Endothelial cell of umbilical vein (primary cell): ENCODE results near the gene TRAK1. TPM values are rescaled to one million over a fixed set of nuclear protein-coding genes. Genes with fewer than 3 reads are reported as not detected.

Experiments
- BruUV-seq: library from RNA; stranded (reverse); fragments of 400-500 nt; replicated peaks from 2 replicates; lab custom pipeline; 2021; lab: Mats Ljungman, UMichigan
- CTCF ChIA-PET: fragments of 300-600, 350-600 bp; sonication (Branson Sonifier 250); formaldehyde crosslinking; loops from one replicate; lab custom pipeline; 2021; ENCODE audit warnings: antibody characterized with exemption, inconsistent platforms; lab: Charles Lee
- POLR2A ChIA-PET: fragments of 300-600, 350-600 bp; sonication (Branson Sonifier 250); formaldehyde crosslinking; loops from one replicate; lab custom pipeline; 2021; ENCODE audit warnings: antibody characterized with exemption, inconsistent platforms; lab: Charles Lee
- DNase-seq: peaks from one replicate; pipeline ENCODE4 v3.0.0-alpha.2; 2011; ENCODE audit warnings: low read depth, low spot score
- FAIRE-seq: peaks from 2 replicates; lab custom pipeline; 2011; peaks lifted over from hg19 to GRCh38; lab: Jason Lieb, UNC
- H2AFZ ChIP-seq: 2 replicates; pipeline ENCODE4 v1.6.0; 2012; ENCODE audit warnings: low read depth, low read length, control low read depth, inconsistent platforms
- H3K27ac ChIP-seq: 2 replicates; pipeline ENCODE4 v1.5.1; 2011; ENCODE audit warnings: low read depth, mild to moderate bottlenecking, control low read depth, low read length, moderate library complexity; ENCODE audit not compliant: insufficient read depth
- H3K27me3 ChIP-seq, 2 experiments: 2 replicates each; pipeline versions ENCODE4 v1.6.0 to v1.6.1; 2011; ENCODE audit warnings: low read length in 2 of 2, mixed read lengths in 1 of 2; ENCODE audit not compliant: control insufficient read depth in 2 of 2, insufficient read depth in 2 of 2
- H3K36me3 ChIP-seq, 2 experiments: 2 replicates in 1 of 2; 3 replicates in 1 of 2; pipeline ENCODE4 v1.5.1; 2011; ENCODE audit warnings: low read length in 2 of 2, mild to moderate bottlenecking in 1 of 2, moderate library complexity in 1 of 2; ENCODE audit not compliant: control insufficient read depth in 2 of 2, insufficient read depth in 2 of 2; ENCODE audit errors: extremely low read depth in 1 of 2
- H3K4me1 ChIP-seq: 3 replicates; pipeline ENCODE4 v1.5.1; 2011; ENCODE audit warnings: mild to moderate bottlenecking, low read length; ENCODE audit not compliant: control insufficient read depth, insufficient read depth; ENCODE audit errors: extremely low read depth
- H3K4me2 ChIP-seq: 2 replicates; pipeline ENCODE4 v1.6.1; 2011; ENCODE audit warnings: low read length, control low read depth, mixed read lengths; ENCODE audit not compliant: insufficient read depth
- H3K4me3 ChIP-seq, 3 experiments: fragments of 200-600 bp in 1 of 3; sonication (generic), shearing (Covaris generic) in 1 of 3; replicated peaks in 1 of 3; 2 replicates each; pipeline ENCODE4 v1.5.1; 2011 to 2016; ENCODE audit warnings: control low read depth in 3 of 3, low read length in 3 of 3, mild to moderate bottlenecking in 2 of 3, inconsistent platforms in 1 of 3, low read depth in 1 of 3, moderate library complexity in 1 of 3; ENCODE audit not compliant: insufficient read depth in 1 of 3
- H3K79me2 ChIP-seq: 2 replicates; pipeline ENCODE4 v1.6.0; 2012; ENCODE audit warnings: low read length, inconsistent platforms; ENCODE audit not compliant: control insufficient read depth, insufficient read depth
- H3K9ac ChIP-seq: replicated peaks from 2 replicates; pipeline ENCODE3; 2011; ENCODE audit warnings: low read length, control low read depth; ENCODE audit not compliant: insufficient read depth; ENCODE audit errors: extremely low read depth
- H3K9me1 ChIP-seq: replicated peaks from 3 replicates; pipeline ENCODE4 v1.6.0; 2011; ENCODE audit warnings: mild to moderate bottlenecking, low read length; ENCODE audit not compliant: control insufficient read depth, insufficient read depth; ENCODE audit errors: extremely low read depth
- H3K9me3 ChIP-seq: replicated peaks from 2 replicates; pipeline ENCODE4 v1.5.1; 2012; ENCODE audit warnings: low read length, inconsistent platforms; ENCODE audit not compliant: control insufficient read depth, insufficient read depth
- H4K20me1 ChIP-seq: replicated peaks from 2 replicates; pipeline ENCODE3; 2011; ENCODE audit warnings: mild to moderate bottlenecking, low read length; ENCODE audit not compliant: control insufficient read depth, insufficient read depth; ENCODE audit errors: extremely low read depth
- CTCF ChIP-seq, 2 donors: IDR thresholded peaks; 1 replicate in 1 of 2; 2 replicates in 1 of 2; pipeline ENCODE4 v1.5.1; 2011; ENCODE audit warnings: low read length in 2 of 2, mild to moderate bottlenecking in 2 of 2, moderate library complexity in 2 of 2, control low read depth in 1 of 2, inconsistent platforms in 1 of 2, low read depth in 1 of 2; ENCODE audit not compliant: insufficient read depth in 1 of 2; ENCODE audit errors: extremely low read depth in 1 of 2
- EZH2 ChIP-seq: IDR thresholded peaks from 2 replicates; pipeline ENCODE4 v1.6.1; 2012; ENCODE audit warnings: borderline replicate concordance, low read depth, mild to moderate bottlenecking, moderate library complexity, low read length, inconsistent platforms; ENCODE audit not compliant: severe bottlenecking
- FOS ChIP-seq: IDR thresholded peaks from 2 replicates; pipeline ENCODE4 v1.6.1; 2011; ENCODE audit warnings: mild to moderate bottlenecking, low read length, moderate library complexity, borderline replicate concordance; ENCODE audit not compliant: insufficient read depth
- GATA2 ChIP-seq: IDR thresholded peaks from 2 replicates; pipeline ENCODE4 v1.7.0; 2011; ENCODE audit warnings: low read depth, mild to moderate bottlenecking, moderate library complexity, mixed read lengths, low read length; ENCODE audit not compliant: insufficient read length, insufficient read depth
- JUN ChIP-seq: IDR thresholded peaks from 2 replicates; pipeline ENCODE4 v1.6.1; 2011; ENCODE audit warnings: borderline replicate concordance, low read depth; ENCODE audit not compliant: insufficient read length, insufficient read depth
- MYC ChIP-seq: IDR thresholded peaks from one replicate; pipeline ENCODE4 v1.6.1; 2011; ENCODE audit warnings: mild to moderate bottlenecking, low read depth, low read length
- POLR2A ChIP-seq: IDR thresholded peaks from 2 replicates; pipeline ENCODE4 v1.6.1; 2012; ENCODE audit warnings: low read depth, mild to moderate bottlenecking, control low read depth, low read length
- POLR2AphosphoS5 ChIP-seq: IDR thresholded peaks from 2 replicates; pipeline ENCODE4 v1.6.1; 2012; ENCODE audit warnings: low read depth, mild to moderate bottlenecking, control low read depth, low read length, moderate library complexity; ENCODE audit not compliant: insufficient read depth
- dilution Hi-C: fragments of 300-500 bp; cut with MboI; formaldehyde crosslinking; loops from one replicate; pipeline ENCODE4 v1.15.0; 2019; ENCODE audit warnings: low sequenced_read_pairs; ENCODE audit not compliant: extremely low pct_ligation_motif_present
- intact Hi-C: fragments of 100-400 bp; cut with micrococcal nuclease; formaldehyde crosslinking; loops from one replicate; pipeline ENCODE4 v1.10.0; 2022
- polyA plus RNA-seq, 4 experiments: library from polyadenylated mRNA; depleted of rRNA in 3 of 4; stranded (reverse) in 3 of 4; unstranded in 1 of 4; fragments of >200 nt; gene quantifications; 2 replicates each; pipeline versions ENCODE4 v1.2.1 to v1.2.3, GENCODE V29; 2011 to 2012; ENCODE audit warnings: missing spikeins in 1 of 4
- total RNA-seq: library from RNA; stranded (reverse); gene quantifications from 2 replicates; pipeline ENCODE4 v1.2.3, GENCODE V29; 2021
- TF ChIP-seq, protein P1 (sequence below): IDR thresholded peaks from 2 replicates; pipeline ENCODE4 v1.6.1; 2011; ENCODE audit not compliant: insufficient read depth, insufficient read length

TRAK1 gene
- total and polyA plus RNA-seq, 2 donors (not counting 3 experiments of a cell fraction or from before 2014, with no cell fraction given), result 38.5 to 59.6 TPM

GRCh38 chr3:42188376-42188775, 97.2 kb downstream of the TRAK1 start:
- no peak overlapping the region for H2AFZ ChIP-seq
- intact Hi-C loops, result no loop called here
- POLR2A ChIA-PET, result no interaction called here
- peaks cover 3 to 7% of the 10 kb centered on the region in 2 experiments for H3K36me3 ChIP-seq
- no TSS peak for BruUV-seq
- peak; percentile 41 for DNase-seq
- CTCF ChIA-PET, result interaction anchor here (1.1 to 8.1 kb wide), 2 partner anchors 19 to 71 kb away, joined by 3 to 318 read pairs; no protein-coding TSS in a partner anchor
- H3K79me2 ChIP-seq, result peaks cover 4% of the 10 kb centered on the region
- H3K9me1 ChIP-seq, result no peaks in the 10 kb centered on the region
- FAIRE-seq, result no peak
- H3K27ac ChIP-seq, result no peak overlapping the region
- no peaks in the 10 kb centered on the region for H3K27me3 ChIP-seq
- H3K4me1 ChIP-seq, result peaks cover 28% of the 10 kb centered on the region
- H3K9ac ChIP-seq, result no peak overlapping the region
- dilution Hi-C loops, result no loop called here
- no peak overlapping the region for H3K4me2 ChIP-seq
- no peaks in the 10 kb centered on the region for H4K20me1 ChIP-seq
- no peaks in the 10 kb centered on the region for H3K9me3 ChIP-seq
- no peak overlapping the region for H3K4me3 ChIP-seq
- no peak for TF ChIP-seq POLR2AphosphoS5
- TF ChIP-seq GATA2, result no peak
- no peak for TF ChIP-seq MYC
- TF ChIP-seq CTCF (IDR thresholded peaks at IDR 0.05; ENCODE audit: extremely low read depth in 1 of 2, insufficient read depth in 1 of 2, low read depth in 1 of 2, low read length in 2 of 2), result no peak
- no peak for TF ChIP-seq JUN
- no peak for TF ChIP-seq FOS
- TF ChIP-seq, protein P1, sequence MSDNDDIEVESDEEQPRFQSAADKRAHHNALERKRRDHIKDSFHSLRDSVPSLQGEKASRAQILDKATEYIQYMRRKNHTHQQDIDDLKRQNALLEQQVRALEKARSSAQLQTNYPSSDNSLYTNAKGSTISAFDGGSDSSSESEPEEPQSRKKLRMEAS, result no peak
- no peak for TF ChIP-seq EZH2
- no peak for TF ChIP-seq POLR2A
